HepG2 (cell line): ENCODE data around the gene CCNF. TPM values are rescaled to one million over a fixed set of nuclear protein-coding genes. Genes with fewer than 3 reads are reported as not detected.

Source experiments
- ATAC-seq: fragments of 200-7000 bp; cut with Tn5 transposase; 3 replicates; pipeline ENCODE4 v1.9.1; 2020; ENCODE audit warnings: mild to moderate bottlenecking, moderate library complexity
- BruUV-seq: library from RNA; stranded (reverse); fragments of 400-500 nt; replicated peaks from 2 replicates; lab custom pipeline; 2021; lab: Mats Ljungman, UMichigan
- CTCF ChIA-PET: fragments of 300-600 bp; formaldehyde crosslinking; extraction: SDS; loops from one replicate; lab custom pipeline; 2021; ENCODE audit warnings: low total read pairs, inconsistent platforms, low intra/inter-chr PET ratio; lab: Yijun Ruan, JAX
- POLR2A ChIA-PET: fragments of 350-600 bp; sonication (Branson Sonifier 250); formaldehyde crosslinking; loops from one replicate; lab custom pipeline; 2020; ENCODE audit warnings: antibody characterized with exemption, inconsistent platforms; lab: Yijun Ruan, JAX
- DNase-seq: peaks from one replicate; pipeline ENCODE4 v3.0.0-alpha.2; 2015; ENCODE audit warnings: low spot score
- FAIRE-seq: peaks from 3 replicates; lab custom pipeline; 2011; peaks lifted over from hg19 to GRCh38; lab: Jason Lieb, UNC
- H2AFZ ChIP-seq: one replicate; pipeline ENCODE4 v1.6.1; 2011; ENCODE audit warnings: low read length, inconsistent platforms
- H3K27ac ChIP-seq: fragments of 300-600 bp; 3 replicates; pipeline ENCODE4 v1.8.0; 2011; ENCODE audit warnings: mixed run types, mild to moderate bottlenecking, mixed read lengths, low read length, inconsistent platforms; ENCODE audit not compliant: insufficient read depth; ENCODE audit errors: extremely low read length
- H3K27me3 ChIP-seq, 2 experiments: fragments of 200-600 bp in 1 of 2; 2 replicates in 1 of 2; 3 replicates in 1 of 2; pipeline versions ENCODE4 v1.6.0 to v1.8.0; 2011; ENCODE audit warnings: low read length in 2 of 2, mild to moderate bottlenecking in 2 of 2, moderate library complexity in 2 of 2, inconsistent platforms in 1 of 2; ENCODE audit not compliant: insufficient read depth in 2 of 2, control insufficient read depth in 1 of 2
- H3K36me3 ChIP-seq, 2 experiments: fragments of 200-600 bp in 1 of 2; replicated peaks in 1 of 2; 2 replicates in 1 of 2; 3 replicates in 1 of 2; pipeline versions ENCODE4 v1.5.1 to v1.8.0; 2011; ENCODE audit warnings: low read length in 2 of 2, inconsistent platforms in 1 of 2; ENCODE audit not compliant: insufficient read depth in 2 of 2, control insufficient read depth in 1 of 2
- H3K4me1 ChIP-seq: 2 replicates; pipeline ENCODE4 v1.5.1; 2012; ENCODE audit warnings: low read length, inconsistent platforms; ENCODE audit not compliant: insufficient read depth
- H3K4me2 ChIP-seq: 2 replicates; pipeline ENCODE4 v1.6.0; 2011; ENCODE audit warnings: low read depth, low read length, inconsistent platforms
- H3K4me3 ChIP-seq, 3 experiments: fragments of 200-600 bp in 1 of 3; sonication (generic), shearing (Covaris generic) in 1 of 3; replicated peaks in 1 of 3; 2 replicates each; pipeline ENCODE4 v1.5.1; 2011 to 2016; ENCODE audit warnings: low read length in 3 of 3, inconsistent platforms in 2 of 3, low read depth in 2 of 3, mild to moderate bottlenecking in 2 of 3, control low read depth in 1 of 3, mixed read lengths in 1 of 3; ENCODE audit not compliant: insufficient read depth in 1 of 3
- H3K79me2 ChIP-seq: one replicate; pipeline ENCODE4 v1.6.1; 2011; ENCODE audit warnings: low read length, inconsistent platforms; ENCODE audit not compliant: insufficient read depth
- H3K9ac ChIP-seq: 2 replicates; pipeline ENCODE4 v1.6.0; 2011; ENCODE audit warnings: mild to moderate bottlenecking, low read depth, low read length, inconsistent platforms; ENCODE audit not compliant: insufficient read depth
- H3K9me3 ChIP-seq: 2 replicates; pipeline ENCODE4 v1.5.1; 2012; ENCODE audit warnings: mild to moderate bottlenecking, low read length
- H4K20me1 ChIP-seq: 2 replicates; pipeline ENCODE4 v1.6.0; 2011; ENCODE audit warnings: inconsistent platforms, mild to moderate bottlenecking, low read length, moderate library complexity; ENCODE audit not compliant: insufficient read depth
- CBX1 ChIP-seq: IDR thresholded peaks from one replicate; pipeline ENCODE4 v1.6.1; 2016; ENCODE audit warnings: antibody characterized with exemption, low read depth
- CHD2 ChIP-seq: IDR thresholded peaks from 2 replicates; pipeline ENCODE4 v1.6.1; 2011; ENCODE audit warnings: low read depth, low read length, improper control_type of control experiment
- GABPB1 ChIP-seq: IDR thresholded peaks from 2 replicates; pipeline ENCODE4 v1.6.1; 2016; ENCODE audit warnings: mild to moderate bottlenecking, missing genetic modification reagents, moderate library complexity, missing compliant biosample characterization
- HNRNPL ChIP-seq: fragments of 200-400 bp; formaldehyde crosslinking; IDR thresholded peaks from 2 replicates; pipeline ENCODE4 v1.6.1; 2017; ENCODE audit warnings: mild to moderate bottlenecking, low read depth, low read length
- KDM6A ChIP-seq: IDR thresholded peaks from 2 replicates; pipeline ENCODE4 v1.6.1; 2016; ENCODE audit warnings: low read depth
- MXI1 ChIP-seq: IDR thresholded peaks from 3 replicates; pipeline ENCODE4 v1.6.1; 2012; ENCODE audit warnings: low read depth, low read length, inconsistent platforms, borderline replicate concordance
- PITX1 ChIP-seq: sonication (generic); formaldehyde crosslinking; IDR thresholded peaks from 2 replicates; pipeline ENCODE4 v1.5.1; 2020; ENCODE audit warnings: mild to moderate bottlenecking, missing genetic modification reagents
- SPEN ChIP-seq: sonication (generic); formaldehyde crosslinking; IDR thresholded peaks from 2 replicates; pipeline ENCODE4 v1.5.1; 2020; ENCODE audit warnings: low read depth, mild to moderate bottlenecking, missing genetic modification reagents
- ZFP91 ChIP-seq: sonication (generic); formaldehyde crosslinking; IDR thresholded peaks from 2 replicates; pipeline ENCODE4 v1.9.0; 2022; ENCODE audit warnings: missing genetic modification reagents, mild to moderate bottlenecking, borderline replicate concordance
- ZNF331 ChIP-seq: sonication (generic); formaldehyde crosslinking; IDR thresholded peaks from 2 replicates; pipeline ENCODE4 v1.4.0; 2020; ENCODE audit warnings: missing genetic modification reagents
- ZNF513 ChIP-seq: sonication (generic); formaldehyde crosslinking; conservative IDR thresholded peaks from 2 replicates; pipeline ENCODE4 v1.5.0; 2020; ENCODE audit warnings: missing genetic modification reagents
- ZNF773 ChIP-seq: sonication (generic); formaldehyde crosslinking; IDR thresholded peaks from 2 replicates; pipeline ENCODE4 v1.4.0; 2020; ENCODE audit warnings: missing genetic modification reagents, borderline replicate concordance
- ZSCAN20 ChIP-seq: sonication (generic); formaldehyde crosslinking; IDR thresholded peaks from 2 replicates; pipeline ENCODE4 v1.4.0; 2020; ENCODE audit warnings: missing genetic modification reagents, mild to moderate bottlenecking, borderline replicate concordance
- ZZZ3 ChIP-seq: sonication (generic); formaldehyde crosslinking; IDR thresholded peaks from 2 replicates; pipeline ENCODE4 v1.4.0; 2020; ENCODE audit warnings: missing genetic modification reagents, mild to moderate bottlenecking, borderline replicate concordance
- WGBS: methylation state at CpG from one replicate; pipeline ENCODE4 v1.1.6; 2017; ENCODE audit warnings: low lambda C conversion rate; 5-methylcytosine and 5-hydroxymethylcytosine counted together
- in situ Hi-C: cut with HindIII; loops from 2 replicates; pipeline ENCODE4 v1.10.0; 2017; ENCODE audit warnings: low pct_unique_long_range_greater_than_20kb; ENCODE audit not compliant: extremely low pct_ligation_motif_present
- intact Hi-C: fragments of 100-400 bp; cut with micrococcal nuclease; formaldehyde crosslinking; loops from one replicate; pipeline ENCODE4 v1.10.0; 2022; ENCODE audit not compliant: unreplicated experiment
- polyA plus RNA-seq, 8 experiments: library from polyadenylated mRNA; depleted of rRNA in 3 of 8; stranded (reverse) in 7 of 8; unstranded in 1 of 8; fragments of >200 nt; fragmentation: Illumina TruSeq in 4 of 8; extraction: Trizol in 4 of 8; gene quantifications; 2 replicates each; pipeline versions ENCODE4 v1.2.1 to v1.2.3, GENCODE V29; 2011 to 2016; ENCODE audit warnings: low read depth in 4 of 8, missing spikeins in 1 of 8, mixed read lengths in 1 of 8; ENCODE audit not compliant: insufficient read depth in 1 of 8
- total RNA-seq, 5 experiments: library from RNA; depleted of rRNA; stranded (reverse); fragments of >200 nt; fragmentation: Illumina TruSeq; extraction: Trizol; gene quantifications; 2 replicates each; pipeline ENCODE4 v1.2.3, GENCODE V29; 2016; ENCODE audit warnings: low read depth in 1 of 5
- TF ChIP-seq, protein P1 (sequence below): sonication (generic); formaldehyde crosslinking; IDR thresholded peaks from 2 replicates; pipeline ENCODE4 v1.8.0; 2022; ENCODE audit warnings: mild to moderate bottlenecking, missing genetic modification reagents, moderate library complexity
- TF ChIP-seq, protein P2 (sequence below): IDR thresholded peaks from 2 replicates; pipeline ENCODE4 v1.6.1; 2016; ENCODE audit warnings: low read depth, borderline replicate concordance

Gene CCNF
- total and polyA plus RNA-seq, 2 of the 13 experiments (the other 11 are each of a cell fraction or from before 2014, with no cell fraction given): 6.4 to 22.8 TPM

- H4K20me1 ChIP-seq: no peaks in the 10 kb centered on the region
- 75% methylated on average over 2 of the region's 23 CpGs for WGBS
- intact Hi-C loops: loop anchor here (1.0 to 10.0 kb wide), 2 partner anchors 71 to 156 kb away; partner anchors contain the start of gene ABCA3
- DNase-seq (peak; percentile 64), ATAC-seq (peak; percentile 91), FAIRE-seq (peak; percentile 68)
- peak overlapping the region in 2 of 3 experiments; percentile 26 to 56; a peak in 2 of 6 replicates for H3K4me3 ChIP-seq
- H3K27ac ChIP-seq: no peak overlapping the region
- peaks cover 22% of the 10 kb centered on the region for H3K4me1 ChIP-seq
- no peak overlapping the region; the same call in 1 of the 2 replicates for H3K9ac ChIP-seq
- in situ Hi-C loops: loop anchor here (5.0 kb wide), 1 partner anchor 74 kb away; the partner anchor contains the start of gene CCNF
- peak overlapping the region; percentile 50; the same call in 1 of the 2 replicates for H3K4me2 ChIP-seq
- ChIA-PET POLR2A (interaction anchor here (0.7 to 1.4 kb wide), 7 partner anchors 12 to 536 kb away, joined by 3 to 7 read pairs (median 5); partner anchors contain the start of genes AMDHD2, ECI1, RPS2 and TBC1D24), CTCF (interaction anchor here (0.8 to 2.2 kb wide), 5 partner anchors 26 to 160 kb away, joined by 3 to 28 read pairs (median 8); partner anchors contain the start of genes ABCA3, CCNF and TBC1D24)
- H3K36me3 ChIP-seq: peaks cover 14 to 26% of the 10 kb centered on the region in 2 experiments; a peak in 4 of 5 replicates
- no TSS peak for BruUV-seq
- no peak overlapping the region for H2AFZ ChIP-seq
- no peaks in the 10 kb centered on the region for H3K9me3 ChIP-seq
- H3K79me2 ChIP-seq: no peaks in the 10 kb centered on the region
- no peaks in the 10 kb centered on the region for H3K27me3 ChIP-seq
- peak; percentile 45; the same call in 1 of the 2 replicates for TF ChIP-seq ZFP91 (CRISPR knock-in tag)
- TF ChIP-seq ZZZ3 (CRISPR knock-in tag): no peak
- TF ChIP-seq, protein P1, sequence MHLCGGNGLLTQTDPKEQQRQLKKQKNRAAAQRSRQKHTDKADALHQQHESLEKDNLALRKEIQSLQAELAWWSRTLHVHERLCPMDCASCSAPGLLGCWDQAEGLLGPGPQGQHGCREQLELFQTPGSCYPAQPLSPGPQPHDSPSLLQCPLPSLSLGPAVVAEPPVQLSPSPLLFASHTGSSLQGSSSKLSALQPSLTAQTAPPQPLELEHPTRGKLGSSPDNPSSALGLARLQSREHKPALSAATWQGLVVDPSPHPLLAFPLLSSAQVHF (CRISPR knock-in tag): no peak
- TF ChIP-seq GABPB1 (CRISPR knock-in tag): peak; percentile 57; the same call in 1 of the 2 replicates
- peak; percentile 47; the same call in 1 of the 3 replicates for TF ChIP-seq MXI1
- no peak for TF ChIP-seq ZNF773 (CRISPR knock-in tag)
- 0 out of 2 replicates have a peak, but pooled peaks have one; percentile 56 for TF ChIP-seq PITX1 (CRISPR knock-in tag)
- no peak for TF ChIP-seq ZNF513
- peak; percentile 45; the same call in 1 of the 2 replicates for TF ChIP-seq ZNF331 (CRISPR knock-in tag)
- TF ChIP-seq CHD2: 0 out of 2 replicates have a peak, but pooled peaks have one; percentile 13
- no peak for TF ChIP-seq ZSCAN20 (CRISPR knock-in tag)
- no peak for TF ChIP-seq KDM6A (CRISPR knock-in tag)
- peak; percentile 48; the same call in 1 of the 2 replicates for TF ChIP-seq SPEN (CRISPR knock-in tag)
- TF ChIP-seq, protein P2, sequence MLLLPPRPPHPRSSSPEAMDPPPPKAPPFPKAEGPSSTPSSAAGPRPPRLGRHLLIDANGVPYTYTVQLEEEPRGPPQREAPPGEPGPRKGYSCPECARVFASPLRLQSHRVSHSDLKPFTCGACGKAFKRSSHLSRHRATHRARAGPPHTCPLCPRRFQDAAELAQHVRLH (CRISPR knock-in tag): peak; percentile 72; the same call in 1 of the 2 replicates
- TF ChIP-seq CBX1: no peak
- TF ChIP-seq HNRNPL: 0 out of 2 replicates have a peak, but pooled peaks have one; percentile 70
These were observed 71.9 kb downstream of the CCNF start for GRCh38 chr16:2500918-2501750.
